MM.1S (cell line): ENCODE results near the gene COL7A1.

Experiments used
- DNase-seq: peaks from one replicate; pipeline ENCODE4 v3.0.0-alpha.2; 2015
- H2AFZ ChIP-seq: fragments of 300-600 bp; sonication (generic); 2 replicates; pipeline ENCODE4 v1.6.0; 2016; ENCODE audit warnings: antibody characterized with exemption, low read length
- H3F3A ChIP-seq: fragments of 300-600 bp; sonication (generic); 2 replicates; pipeline ENCODE4 v1.6.1; 2016; ENCODE audit warnings: mild to moderate bottlenecking, antibody characterized with exemption, low read length, moderate library complexity, mixed read lengths; ENCODE audit not compliant: insufficient read depth
- H3K27ac ChIP-seq: fragments of 300-600 bp; sonication (generic); 2 replicates; pipeline ENCODE4 v1.5.1; 2016; ENCODE audit warnings: mild to moderate bottlenecking, low read length
- H3K27me3 ChIP-seq: fragments of 300-600 bp; sonication (generic); replicated peaks from 2 replicates; pipeline ENCODE4 v1.6.0; 2016; ENCODE audit warnings: low read length; ENCODE audit not compliant: insufficient read depth
- H3K36me3 ChIP-seq: fragments of 300-600 bp; sonication (generic); replicated peaks from 2 replicates; pipeline ENCODE4 v1.6.1; 2016; ENCODE audit warnings: mild to moderate bottlenecking, low read length, mixed read lengths; ENCODE audit not compliant: insufficient read depth
- H3K4me1 ChIP-seq: fragments of 300-600 bp; sonication (generic); 2 replicates; pipeline ENCODE4 v1.6.1; 2016; ENCODE audit warnings: low read length, mixed read lengths
- H3K4me2 ChIP-seq: fragments of 300-600 bp; sonication (generic); 2 replicates; pipeline ENCODE4 v1.6.0; 2016; ENCODE audit warnings: low read depth, low read length
- H3K4me3 ChIP-seq: fragments of 300-600 bp; sonication (generic); 2 replicates; pipeline ENCODE4 v1.5.1; 2016; ENCODE audit warnings: low read length, mixed read lengths
- H3K79me2 ChIP-seq: fragments of 300-600 bp; sonication (generic); 2 replicates; pipeline ENCODE4 v1.6.1; 2016; ENCODE audit warnings: mixed run types, low read length, mixed read lengths
- H3K9ac ChIP-seq: fragments of 300-600 bp; sonication (generic); 2 replicates; pipeline ENCODE4 v1.6.1; 2016; ENCODE audit warnings: low read length, mixed read lengths
- H3K9me2 ChIP-seq: fragments of 300-600 bp; sonication (generic); replicated peaks from 2 replicates; pipeline ENCODE4 v1.6.1; 2016; ENCODE audit warnings: mild to moderate bottlenecking, low read length, mixed read lengths; ENCODE audit not compliant: insufficient read depth
- H3K9me3 ChIP-seq: fragments of 300-600 bp; sonication (generic); replicated peaks from 2 replicates; pipeline ENCODE4 v1.6.1; 2016; ENCODE audit warnings: mild to moderate bottlenecking, low read length, mixed read lengths; ENCODE audit not compliant: insufficient read depth
- H4K20me1 ChIP-seq: fragments of 300-600 bp; sonication (generic); 2 replicates; pipeline ENCODE4 v1.6.1; 2016; ENCODE audit warnings: mild to moderate bottlenecking, low read length, moderate library complexity, mixed read lengths; ENCODE audit not compliant: insufficient read depth
- CTCF ChIP-seq: fragments of 300-600 bp; sonication (generic); IDR thresholded peaks from 2 replicates; pipeline ENCODE4 v1.5.1; 2016; ENCODE audit warnings: antibody characterized with exemption, low read length, mixed read lengths
- EZH2 ChIP-seq: fragments of 300-600 bp; sonication (generic); optimal IDR thresholded peaks from 2 replicates; pipeline ENCODE3; 2017; ENCODE audit warnings: low read depth, mild to moderate bottlenecking, antibody characterized with exemption, low read length, mixed read lengths
- EZH2phosphoT487 ChIP-seq: fragments of 300-600 bp; sonication (generic); IDR thresholded peaks from 2 replicates; pipeline ENCODE4 v1.6.1; 2018; ENCODE audit warnings: antibody characterized with exemption, low read length

COL7A1 gene

DNA sequence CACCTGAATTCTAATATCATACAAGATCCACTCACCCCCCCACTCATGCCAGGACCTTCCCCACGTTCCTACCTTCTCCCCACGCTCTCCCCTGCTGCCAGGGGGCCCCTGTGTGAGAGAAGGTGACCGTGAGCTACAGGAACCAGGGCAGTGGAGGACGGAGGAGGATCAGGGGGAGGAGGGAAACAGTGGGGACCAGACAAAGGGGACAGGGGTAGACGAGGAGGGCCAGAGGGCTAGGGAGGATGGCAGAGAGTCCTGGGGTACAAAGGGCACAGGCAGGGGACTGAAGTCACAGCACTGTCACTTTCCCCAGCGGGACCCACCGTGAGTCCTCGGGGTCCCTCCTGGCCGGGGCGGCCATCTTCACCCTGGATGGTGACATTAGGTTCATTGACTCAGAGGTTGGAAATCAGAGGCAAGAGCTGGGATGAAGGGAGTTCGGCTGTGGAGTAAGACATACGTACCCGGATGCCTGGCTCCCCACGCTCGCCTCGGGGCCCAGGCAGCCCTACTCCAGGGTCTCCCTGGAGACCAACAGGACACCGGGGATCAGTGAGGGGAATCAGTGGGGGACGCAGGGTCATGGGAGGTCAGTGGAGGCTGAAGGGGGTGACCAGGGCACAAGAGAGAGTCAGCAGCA is 25.2 kb downstream of the COL7A1 start:
- H3K9ac ChIP-seq: no peak overlapping the region
- H2AFZ ChIP-seq: no peak overlapping the region
- no peaks in the 10 kb centered on the region for H3K4me1 ChIP-seq
- no peak overlapping the region for H3K27ac ChIP-seq
- H3K4me2 ChIP-seq: no peak overlapping the region
- H3K9me2 ChIP-seq: no peaks in the 10 kb centered on the region
- no peaks in the 10 kb centered on the region for H3K9me3 ChIP-seq
- H3K79me2 ChIP-seq: no peaks in the 10 kb centered on the region
- DNase-seq: no peak
- no peaks in the 10 kb centered on the region for H4K20me1 ChIP-seq
- H3K27me3 ChIP-seq: peaks cover 14% of the 10 kb centered on the region
- TF ChIP-seq CTCF (no peak), EZH2phosphoT487 (no peak)
- no peaks in the 10 kb centered on the region for H3F3A ChIP-seq
- no peak overlapping the region for H3K4me3 ChIP-seq
- no peaks in the 10 kb centered on the region for H3K36me3 ChIP-seq

GRCh38 chr3:48569400-48569799 is 25.7 kb downstream of the COL7A1 start:
- Histone ChIP-seq H3K4me1 (no peaks in the 10 kb centered on the region), H3K4me2 (no peak overlapping the region), H3K4me3 (no peak overlapping the region), H3K9me3 (no peaks in the 10 kb centered on the region), H3K9ac (no peak overlapping the region), H3K27me3 (peaks cover 14% of the 10 kb centered on the region), H3K27ac (no peak overlapping the region), H3F3A (no peaks in the 10 kb centered on the region), H3K9me2 (no peaks in the 10 kb centered on the region), H4K20me1 (no peaks in the 10 kb centered on the region), H3K36me3 (no peaks in the 10 kb centered on the region), H2AFZ (no peak overlapping the region), H3K79me2 (no peaks in the 10 kb centered on the region)
- DNase-seq: no peak
- TF ChIP-seq EZH2 (no peak), CTCF (no peak), EZH2phosphoT487 (no peak)

GRCh38 chr3:48568476-48568875 is 26.7 kb downstream of the COL7A1 start:
- no peak for DNase-seq
- H3K9me2 ChIP-seq: no peaks in the 10 kb centered on the region
- H3K9ac ChIP-seq: no peak overlapping the region
- H3K79me2 ChIP-seq: no peaks in the 10 kb centered on the region
- no peak overlapping the region for H2AFZ ChIP-seq
- no peaks in the 10 kb centered on the region for H3K9me3 ChIP-seq
- H3K4me1 ChIP-seq: no peaks in the 10 kb centered on the region
- no peak overlapping the region for H3K4me2 ChIP-seq
- TF ChIP-seq EZH2phosphoT487 (no peak), CTCF (no peak), EZH2 (no peak)
- H3F3A ChIP-seq: no peaks in the 10 kb centered on the region
- H3K27me3 ChIP-seq: peaks cover 14% of the 10 kb centered on the region
- H3K36me3 ChIP-seq: no peaks in the 10 kb centered on the region
- H4K20me1 ChIP-seq: no peaks in the 10 kb centered on the region
- H3K27ac ChIP-seq: no peak overlapping the region
- no peak overlapping the region for H3K4me3 ChIP-seq
